WTC11 (cell line): ENCODE data around the gene ZNF583. TPM values are rescaled to one million over a fixed set of nuclear protein-coding genes. Genes with fewer than 3 reads are reported as not detected.

Experiments used
- ATAC-seq: fragments of 200-7000 bp; cut with Tn5 transposase; 2 replicates; pipeline ENCODE4 v1.10.0; 2021; ENCODE audit warnings: mild to moderate bottlenecking, moderate library complexity
- CTCF ChIA-PET: fragments of 300-600 bp; sonication (Branson Sonifier 250); formaldehyde crosslinking; loops from one replicate; lab custom pipeline; 2021; ENCODE audit warnings: antibody characterized with exemption; lab: Charles Lee
- POLR2A ChIA-PET: fragments of 350-600 bp; sonication (Branson Sonifier 250); formaldehyde crosslinking; loops from one replicate; lab custom pipeline; 2021; ENCODE audit warnings: antibody characterized with exemption; lab: Charles Lee
- DNase-seq: peaks from one replicate; pipeline ENCODE4 v3.0.0; 2021; ENCODE audit warnings: low spot score
- H3K27ac Mint-ChIP-seq: 2 replicates; pipeline ENCODE4 v1.8.0; 2021; ENCODE audit warnings: mixed read lengths
- H3K27me3 Mint-ChIP-seq: 2 replicates; pipeline ENCODE4 v1.8.0; 2021; ENCODE audit warnings: low read depth, mild to moderate bottlenecking, moderate library complexity, mixed read lengths
- H3K36me3 Mint-ChIP-seq: 2 replicates; pipeline ENCODE4 v1.8.0; 2021; ENCODE audit warnings: mixed read lengths
- H3K4me1 Mint-ChIP-seq: 2 replicates; pipeline ENCODE4 v1.8.0; 2022; ENCODE audit warnings: mixed read lengths
- H3K4me3 Mint-ChIP-seq: 2 replicates; pipeline ENCODE4 v1.8.0; 2021; ENCODE audit warnings: mild to moderate bottlenecking, moderate library complexity, mixed read lengths
- H3K9me3 Mint-ChIP-seq: 2 replicates; pipeline ENCODE4 v1.8.0; 2021; ENCODE audit warnings: mixed read lengths
- EMX1 ChIP-seq: fragments of 250-450 bp; sonication (Bioruptor Pico); IDR thresholded peaks from 2 replicates; pipeline ENCODE4 v1.8.0; 2021; ENCODE audit warnings: mild to moderate bottlenecking
- FOXP1 ChIP-seq: sonication (generic); formaldehyde crosslinking; IDR thresholded peaks from 2 replicates; pipeline ENCODE4 v1.8.0; 2022; ENCODE audit warnings: missing genetic modification reagents, mild to moderate bottlenecking, moderate library complexity, borderline replicate concordance
- JUN ChIP-seq: sonication (generic); formaldehyde crosslinking; IDR thresholded peaks from 2 replicates; pipeline ENCODE4 v1.8.0; 2023; ENCODE audit warnings: mild to moderate bottlenecking, missing genetic modification reagents
- MXD4 ChIP-seq: fragments of 250-450 bp; sonication (Bioruptor Pico); IDR thresholded peaks from 2 replicates; pipeline ENCODE4 v1.8.0; 2021; ENCODE audit warnings: mild to moderate bottlenecking, moderate library complexity, borderline replicate concordance
- OVOL2 ChIP-seq: fragments of 250-450 bp; sonication (Bioruptor Pico); IDR thresholded peaks from 2 replicates; pipeline ENCODE4 v1.9.0; 2021; ENCODE audit warnings: mild to moderate bottlenecking, borderline replicate concordance
- SMAD3 ChIP-seq: sonication (generic); formaldehyde crosslinking; IDR thresholded peaks from 2 replicates; pipeline ENCODE4 v1.8.0; 2022; ENCODE audit warnings: missing genetic modification reagents, mild to moderate bottlenecking, borderline replicate concordance
- SOX15 ChIP-seq: fragments of 250-450 bp; sonication (Bioruptor Pico); IDR thresholded peaks from 2 replicates; pipeline ENCODE4 v1.9.0; 2021; ENCODE audit warnings: mild to moderate bottlenecking
- SP1 ChIP-seq: sonication (generic); formaldehyde crosslinking; conservative IDR thresholded peaks from 2 replicates; pipeline ENCODE4 v1.8.1; 2022; ENCODE audit warnings: missing genetic modification reagents
- ZNF232 ChIP-seq: sonication (generic); formaldehyde crosslinking; IDR thresholded peaks from 2 replicates; pipeline ENCODE4 v1.8.0; 2022; ENCODE audit warnings: mild to moderate bottlenecking, missing genetic modification reagents
- ZNF263 ChIP-seq: sonication (generic); formaldehyde crosslinking; IDR thresholded peaks from 2 replicates; pipeline ENCODE4 v1.8.1; 2022; ENCODE audit warnings: low read depth, mild to moderate bottlenecking, moderate library complexity, missing genetic modification reagents
- total RNA-seq: library from RNA; stranded (reverse); gene quantifications from 3 replicates; pipeline ENCODE4 v1.2.3, GENCODE V29; 2021
- TF ChIP-seq, protein P1 (sequence below): sonication (generic); formaldehyde crosslinking; IDR thresholded peaks from 2 replicates; pipeline ENCODE4 v1.8.0; 2022; ENCODE audit warnings: missing genetic modification reagents
- TF ChIP-seq, protein P2 (sequence below): sonication (generic); formaldehyde crosslinking; IDR thresholded peaks from 2 replicates; pipeline ENCODE4 v1.8.1; 2022; ENCODE audit warnings: mild to moderate bottlenecking, moderate library complexity, missing genetic modification reagents
- TF ChIP-seq, protein P3 (sequence below): fragments of 250-450 bp; sonication (Bioruptor Pico); IDR thresholded peaks from 2 replicates; pipeline ENCODE4 v2.1.2; 2022; ENCODE audit warnings: mild to moderate bottlenecking, moderate library complexity
- TF ChIP-seq, protein P4 (sequence below): sonication (generic); formaldehyde crosslinking; IDR thresholded peaks from 2 replicates; pipeline ENCODE4 v1.8.1; 2022; ENCODE audit warnings: mild to moderate bottlenecking, missing genetic modification reagents, moderate library complexity, borderline replicate concordance
- TF ChIP-seq, protein P5 (sequence below): sonication (generic); formaldehyde crosslinking; conservative IDR thresholded peaks from 2 replicates; pipeline ENCODE4 v1.8.1; 2023; ENCODE audit warnings: mild to moderate bottlenecking, low read depth, missing genetic modification reagents, moderate library complexity
- TF ChIP-seq, protein P6 (sequence below): sonication (generic); formaldehyde crosslinking; IDR thresholded peaks from 2 replicates; pipeline ENCODE4 v1.8.0; 2022; ENCODE audit warnings: mild to moderate bottlenecking, missing genetic modification reagents
- TF ChIP-seq, protein P7 (sequence below): fragments of 250-450 bp; sonication (Bioruptor Pico); conservative IDR thresholded peaks from 2 replicates; pipeline ENCODE4 v1.9.0; 2021; ENCODE audit warnings: mild to moderate bottlenecking

ZNF583 gene
- total RNA-seq, 1 experiment from 2014 or later: 2.3 TPM

DNA sequence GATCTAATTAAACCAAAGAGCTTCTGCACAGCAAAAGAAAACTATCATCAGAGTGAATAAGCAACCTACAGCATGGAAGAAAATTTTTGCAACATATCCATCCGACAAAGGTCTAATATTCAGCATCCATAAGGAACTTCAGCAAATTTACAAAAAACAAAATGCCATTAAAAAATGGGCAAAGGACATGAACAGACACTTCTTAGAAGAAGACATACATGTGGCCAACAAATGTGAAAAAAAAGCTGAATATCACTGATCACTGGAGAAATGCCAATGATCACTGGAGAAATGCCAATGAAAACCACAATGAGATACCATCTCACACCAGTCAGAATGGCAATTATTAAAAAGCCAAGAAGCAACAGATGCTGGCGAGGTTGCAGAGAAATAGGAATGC lies 43.3 kb upstream of the ZNF583 start:
- ATAC-seq: no peak
- TF ChIP-seq, protein P1, sequence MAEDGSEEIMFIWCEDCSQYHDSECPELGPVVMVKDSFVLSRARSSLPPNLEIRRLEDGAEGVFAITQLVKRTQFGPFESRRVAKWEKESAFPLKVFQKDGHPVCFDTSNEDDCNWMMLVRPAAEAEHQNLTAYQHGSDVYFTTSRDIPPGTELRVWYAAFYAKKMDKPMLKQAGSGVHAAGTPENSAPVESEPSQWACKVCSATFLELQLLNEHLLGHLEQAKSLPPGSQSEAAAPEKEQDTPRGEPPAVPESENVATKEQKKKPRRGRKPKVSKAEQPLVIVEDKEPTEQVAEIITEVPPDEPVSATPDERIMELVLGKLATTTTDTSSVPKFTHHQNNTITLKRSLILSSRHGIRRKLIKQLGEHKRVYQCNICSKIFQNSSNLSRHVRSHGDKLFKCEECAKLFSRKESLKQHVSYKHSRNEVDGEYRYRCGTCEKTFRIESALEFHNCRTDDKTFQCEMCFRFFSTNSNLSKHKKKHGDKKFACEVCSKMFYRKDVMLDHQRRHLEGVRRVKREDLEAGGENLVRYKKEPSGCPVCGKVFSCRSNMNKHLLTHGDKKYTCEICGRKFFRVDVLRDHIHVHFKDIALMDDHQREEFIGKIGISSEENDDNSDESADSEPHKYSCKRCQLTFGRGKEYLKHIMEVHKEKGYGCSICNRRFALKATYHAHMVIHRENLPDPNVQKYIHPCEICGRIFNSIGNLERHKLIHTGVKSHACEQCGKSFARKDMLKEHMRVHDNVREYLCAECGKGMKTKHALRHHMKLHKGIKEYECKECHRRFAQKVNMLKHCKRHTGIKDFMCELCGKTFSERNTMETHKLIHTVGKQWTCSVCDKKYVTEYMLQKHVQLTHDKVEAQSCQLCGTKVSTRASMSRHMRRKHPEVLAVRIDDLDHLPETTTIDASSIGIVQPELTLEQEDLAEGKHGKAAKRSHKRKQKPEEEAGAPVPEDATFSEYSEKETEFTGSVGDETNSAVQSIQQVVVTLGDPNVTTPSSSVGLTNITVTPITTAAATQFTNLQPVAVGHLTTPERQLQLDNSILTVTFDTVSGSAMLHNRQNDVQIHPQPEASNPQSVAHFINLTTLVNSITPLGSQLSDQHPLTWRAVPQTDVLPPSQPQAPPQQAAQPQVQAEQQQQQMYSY (CRISPR knock-in tag): no peak
- TF ChIP-seq SP1 (CRISPR knock-in tag) (no peak), FOXP1 (no peak), SOX15 (no peak), MXD4 (CRISPR knock-in tag) (no peak), ZNF263 (CRISPR knock-in tag) (no peak), EMX1 (CRISPR knock-in tag) (no peak), ZNF232 (CRISPR knock-in tag) (no peak), OVOL2 (CRISPR knock-in tag) (no peak), SMAD3 (CRISPR knock-in tag) (no peak), JUN (no peak)
- TF ChIP-seq, protein P2, sequence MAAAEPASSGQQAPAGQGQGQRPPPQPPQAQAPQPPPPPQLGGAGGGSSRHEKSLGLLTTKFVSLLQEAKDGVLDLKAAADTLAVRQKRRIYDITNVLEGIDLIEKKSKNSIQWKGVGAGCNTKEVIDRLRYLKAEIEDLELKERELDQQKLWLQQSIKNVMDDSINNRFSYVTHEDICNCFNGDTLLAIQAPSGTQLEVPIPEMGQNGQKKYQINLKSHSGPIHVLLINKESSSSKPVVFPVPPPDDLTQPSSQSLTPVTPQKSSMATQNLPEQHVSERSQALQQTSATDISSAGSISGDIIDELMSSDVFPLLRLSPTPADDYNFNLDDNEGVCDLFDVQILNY: no peak
- TF ChIP-seq, protein P3, sequence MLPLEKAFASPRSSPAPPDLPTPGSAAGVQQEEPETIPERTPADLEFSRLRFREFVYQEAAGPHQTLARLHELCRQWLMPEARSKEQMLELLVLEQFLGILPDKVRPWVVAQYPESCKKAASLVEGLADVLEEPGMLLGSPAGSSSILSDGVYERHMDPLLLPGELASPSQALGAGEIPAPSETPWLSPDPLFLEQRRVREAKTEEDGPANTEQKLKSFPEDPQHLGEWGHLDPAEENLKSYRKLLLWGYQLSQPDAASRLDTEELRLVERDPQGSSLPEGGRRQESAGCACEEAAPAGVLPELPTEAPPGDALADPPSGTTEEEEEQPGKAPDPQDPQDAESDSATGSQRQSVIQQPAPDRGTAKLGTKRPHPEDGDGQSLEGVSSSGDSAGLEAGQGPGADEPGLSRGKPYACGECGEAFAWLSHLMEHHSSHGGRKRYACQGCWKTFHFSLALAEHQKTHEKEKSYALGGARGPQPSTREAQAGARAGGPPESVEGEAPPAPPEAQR: no peak
- TF ChIP-seq, protein P4, sequence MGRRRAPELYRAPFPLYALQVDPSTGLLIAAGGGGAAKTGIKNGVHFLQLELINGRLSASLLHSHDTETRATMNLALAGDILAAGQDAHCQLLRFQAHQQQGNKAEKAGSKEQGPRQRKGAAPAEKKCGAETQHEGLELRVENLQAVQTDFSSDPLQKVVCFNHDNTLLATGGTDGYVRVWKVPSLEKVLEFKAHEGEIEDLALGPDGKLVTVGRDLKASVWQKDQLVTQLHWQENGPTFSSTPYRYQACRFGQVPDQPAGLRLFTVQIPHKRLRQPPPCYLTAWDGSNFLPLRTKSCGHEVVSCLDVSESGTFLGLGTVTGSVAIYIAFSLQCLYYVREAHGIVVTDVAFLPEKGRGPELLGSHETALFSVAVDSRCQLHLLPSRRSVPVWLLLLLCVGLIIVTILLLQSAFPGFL: no peak
- TF ChIP-seq, protein P5, sequence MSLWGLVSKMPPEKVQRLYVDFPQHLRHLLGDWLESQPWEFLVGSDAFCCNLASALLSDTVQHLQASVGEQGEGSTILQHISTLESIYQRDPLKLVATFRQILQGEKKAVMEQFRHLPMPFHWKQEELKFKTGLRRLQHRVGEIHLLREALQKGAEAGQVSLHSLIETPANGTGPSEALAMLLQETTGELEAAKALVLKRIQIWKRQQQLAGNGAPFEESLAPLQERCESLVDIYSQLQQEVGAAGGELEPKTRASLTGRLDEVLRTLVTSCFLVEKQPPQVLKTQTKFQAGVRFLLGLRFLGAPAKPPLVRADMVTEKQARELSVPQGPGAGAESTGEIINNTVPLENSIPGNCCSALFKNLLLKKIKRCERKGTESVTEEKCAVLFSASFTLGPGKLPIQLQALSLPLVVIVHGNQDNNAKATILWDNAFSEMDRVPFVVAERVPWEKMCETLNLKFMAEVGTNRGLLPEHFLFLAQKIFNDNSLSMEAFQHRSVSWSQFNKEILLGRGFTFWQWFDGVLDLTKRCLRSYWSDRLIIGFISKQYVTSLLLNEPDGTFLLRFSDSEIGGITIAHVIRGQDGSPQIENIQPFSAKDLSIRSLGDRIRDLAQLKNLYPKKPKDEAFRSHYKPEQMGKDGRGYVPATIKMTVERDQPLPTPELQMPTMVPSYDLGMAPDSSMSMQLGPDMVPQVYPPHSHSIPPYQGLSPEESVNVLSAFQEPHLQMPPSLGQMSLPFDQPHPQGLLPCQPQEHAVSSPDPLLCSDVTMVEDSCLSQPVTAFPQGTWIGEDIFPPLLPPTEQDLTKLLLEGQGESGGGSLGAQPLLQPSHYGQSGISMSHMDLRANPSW: no peak
- TF ChIP-seq, protein P6, sequence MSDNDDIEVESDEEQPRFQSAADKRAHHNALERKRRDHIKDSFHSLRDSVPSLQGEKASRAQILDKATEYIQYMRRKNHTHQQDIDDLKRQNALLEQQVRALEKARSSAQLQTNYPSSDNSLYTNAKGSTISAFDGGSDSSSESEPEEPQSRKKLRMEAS (CRISPR knock-in tag): no peak
- TF ChIP-seq, protein P7, sequence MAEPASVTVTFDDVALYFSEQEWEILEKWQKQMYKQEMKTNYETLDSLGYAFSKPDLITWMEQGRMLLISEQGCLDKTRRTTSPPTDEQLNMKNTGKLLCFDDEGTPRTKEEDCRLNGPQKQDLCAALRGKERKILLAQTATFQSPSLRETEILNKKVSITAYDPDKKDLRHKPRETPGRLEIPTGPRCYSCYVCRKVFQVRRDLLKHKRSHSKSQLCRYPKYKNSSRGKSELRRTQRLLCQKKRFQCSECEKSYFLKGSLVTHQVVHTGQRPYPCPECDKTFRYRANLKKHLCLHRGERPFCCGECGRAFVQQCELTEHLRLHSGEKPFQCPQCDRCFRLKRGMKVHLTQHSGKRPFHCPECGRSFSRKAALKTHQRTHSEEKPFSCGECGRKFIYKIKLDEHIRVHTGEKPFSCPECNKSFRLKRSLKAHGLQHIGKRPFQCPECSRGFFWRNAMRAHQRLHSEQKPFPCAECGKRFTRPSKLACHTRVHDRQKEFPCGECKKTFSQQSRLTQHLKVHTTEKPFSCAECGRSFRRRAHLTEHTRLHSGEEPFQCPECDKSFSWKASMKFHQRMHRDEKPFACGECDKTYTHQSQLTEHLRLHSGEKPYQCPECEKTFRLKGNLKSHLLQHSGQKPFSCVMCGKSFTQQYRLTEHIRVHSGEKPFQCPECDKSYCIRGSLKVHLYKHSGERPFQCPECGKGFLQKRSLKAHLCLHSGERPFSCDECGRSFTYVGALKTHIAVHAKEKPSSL (CRISPR knock-in tag): no peak
- TF ChIP-seq, all 79 proteins: peak for 0
- Mint-ChIP-seq H3K27ac (no peak overlapping the region), H3K4me1 (no peaks in the 10 kb centered on the region), H3K4me3 (no peak overlapping the region), H3K27me3 (no peaks in the 10 kb centered on the region; the same call in 1 of the 2 replicates), H3K9me3 (peaks cover 67% of the 10 kb centered on the region), H3K36me3 (peaks cover 69% of the 10 kb centered on the region)
- no peak for DNase-seq
- ChIA-PET POLR2A (no interaction called here), CTCF (no interaction called here)
